ENCODE measurements around the gene MSANTD2. TPM values are rescaled to one million over a fixed set of nuclear protein-coding genes. Genes with fewer than 3 reads are reported as not detected.

MSANTD2 gene
- total RNA-seq, 4 donors from 2014 or later: 5.2 to 16.4 (median 6.7) TPM

GRCh38 chr11:124751741-124752470, 48.3 kb downstream of the MSANTD2 start, which contains the start of gene VSIG2:
Gene VSIG2, minus strand, starts transcription at chr11:124752255. Its CDS starts 118 bp downstream, at chr11:124752137.
- Histone ChIP-seq H3K36me3 (peaks cover 0 to 5% (median 0%) of the 10 kb centered on the region in 3 donors), H3K27ac (peak within 1 kb of the TSS; percentile 25 to 63 (median 46)), H3K4me3 (peak within 1 kb of the TSS; percentile 20 to 50 (median 38)), H3K27me3 (peaks cover 0 to 74% (median 1%) of the 10 kb centered on the region in 4 donors), H3K9me3 (no peaks in the 10 kb centered on the region), H3K4me1 (peaks cover 11 to 57% (median 25%) of the 10 kb centered on the region in 3 donors)
- no peak for TF ChIP-seq POLR2A (IDR thresholded peaks at IDR 0.05)
- intact Hi-C loops (cut with DNase I): no loop called here
- no peak for DNase-seq
- WGBS, 2 donors: 22 to 66% methylated on average over 3 to 18 of the region's 42 CpGs

GRCh38 chr11:124751391-124751740, 48.8 kb downstream of the MSANTD2 start:
- Histone ChIP-seq H3K27me3 (peaks cover 0 to 74% (median 1%) of the 10 kb centered on the region in 4 donors), H3K4me3 (peak overlapping the region; percentile 20 to 50 (median 38)), H3K9me3 (no peaks in the 10 kb centered on the region), H3K36me3 (peaks cover 0 to 5% (median 0%) of the 10 kb centered on the region in 3 donors), H3K4me1 (peaks cover 11 to 59% (median 29%) of the 10 kb centered on the region in 3 donors), H3K27ac (peak overlapping the region in 3 of 4 donors; percentile 28 to 59 (median 32))
- WGBS, 2 donors: 80 to 100% methylated on average over 1 of the region's 11 CpGs
- intact Hi-C loops (cut with DNase I): no loop called here
- TF ChIP-seq CTCF (IDR thresholded peaks at IDR 0.05) (no peak), POLR2A (IDR thresholded peaks at IDR 0.05) (no peak)
- DNase-seq: no peak

- Histone ChIP-seq H3K27me3 (peaks cover 0 to 81% (median 1%) of the 10 kb centered on the region in 4 donors), H3K4me3 (no peak overlapping the region), H3K9me3 (no peaks in the 10 kb centered on the region), H3K36me3 (peaks cover 0 to 5% (median 0%) of the 10 kb centered on the region in 3 donors), H3K27ac (peak overlapping the region; percentile 14 to 81 (median 68)), H3K4me1 (peaks cover 24 to 67% (median 35%) of the 10 kb centered on the region in 3 donors)
- WGBS, 2 donors: 54 to 67% methylated on average over 1 of the region's 1 CpG
- intact Hi-C loops (cut with DNase I): no loop called here
- DNase-seq: no peak
- no peak for TF ChIP-seq POLR2A (IDR thresholded peaks at IDR 0.05)
- TF ChIP-seq CTCF (IDR thresholded peaks at IDR 0.05): no peak
Measured at GRCh38 chr11:124749912-124750311, 50.3 kb downstream of the MSANTD2 start.

- intact Hi-C loops (cut with DNase I): no loop called here
- peaks cover 24 to 67% (median 35%) of the 10 kb centered on the region in 3 donors for H3K4me1 ChIP-seq
- peak overlapping the region; percentile 63 to 83 (median 78) for H3K27ac ChIP-seq
- H3K27me3 ChIP-seq: peaks cover 0 to 92% (median 1%) of the 10 kb centered on the region in 4 donors
- no peak overlapping the region for H3K4me3 ChIP-seq
- H3K9me3 ChIP-seq: no peaks in the 10 kb centered on the region
- TF ChIP-seq CTCF (IDR thresholded peaks at IDR 0.05) (no peak), POLR2A (IDR thresholded peaks at IDR 0.05) (no peak)
- peaks cover 0 to 4% (median 0%) of the 10 kb centered on the region in 3 donors for H3K36me3 ChIP-seq
- no peak for DNase-seq
- 21 to 49% methylated on average over 7 to 11 of the region's 12 CpGs for WGBS, 2 donors
Measured at GRCh38 chr11:124748481-124749343, 51.5 kb downstream of the MSANTD2 start.

GRCh38 chr11:124748100-124748418, 52.1 kb downstream of the MSANTD2 start:
- H3K4me1 ChIP-seq: peaks cover 24 to 61% (median 34%) of the 10 kb centered on the region in 3 donors
- H3K36me3 ChIP-seq: no peaks in the 10 kb centered on the region
- 53 to 75% methylated on average over 6 of the region's 7 CpGs for WGBS, 2 donors
- intact Hi-C loops (cut with DNase I): no loop called here
- H3K4me3 ChIP-seq: no peak overlapping the region
- peak overlapping the region; percentile 63 to 83 (median 78) for H3K27ac ChIP-seq
- H3K27me3 ChIP-seq: peaks cover 0 to 92% (median 1%) of the 10 kb centered on the region in 4 donors
- no peak for DNase-seq
- H3K9me3 ChIP-seq: no peaks in the 10 kb centered on the region
- no peak for TF ChIP-seq CTCF (IDR thresholded peaks at IDR 0.05)
- no peak for TF ChIP-seq POLR2A (IDR thresholded peaks at IDR 0.05)

Measured in esophagus squamous epithelium (tissue), 5 donors.